T1000 (cell line): ENCODE measurements around the gene BCL2L13.
"Not testable (repeated sequence)": the region's sequence is repeated elsewhere in the genome, so short reads cannot be mapped to it uniquely, and the experiment has no call there.

Experiments used
- DNase-seq: peaks from one replicate; lab custom pipeline; 2025; ENCODE audit warnings: mixed read lengths; lab: John Stamatoyannopoulos, UW

Gene BCL2L13

DNA sequence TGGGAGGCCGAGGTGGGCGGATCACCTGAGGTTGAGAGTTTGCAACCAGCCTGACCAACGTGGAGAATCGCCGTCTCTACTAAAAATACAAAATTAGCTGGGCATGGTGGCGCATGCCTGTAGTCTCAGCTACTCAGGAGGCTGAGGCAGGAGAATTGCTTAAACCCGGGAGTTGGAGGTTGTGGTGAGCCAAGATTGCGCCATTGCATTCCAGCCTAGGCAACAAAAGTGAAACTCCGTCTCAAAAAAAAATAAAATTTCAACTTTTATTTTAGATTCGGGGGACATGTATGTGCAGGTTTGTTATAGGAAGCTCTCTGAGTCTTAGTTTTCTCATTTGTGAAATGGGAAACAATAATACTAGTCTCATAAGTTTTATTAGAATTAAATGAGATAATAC lies 58.6 kb downstream of the BCL2L13 start:
- not testable (repeated sequence) for DNase-seq

DNA sequence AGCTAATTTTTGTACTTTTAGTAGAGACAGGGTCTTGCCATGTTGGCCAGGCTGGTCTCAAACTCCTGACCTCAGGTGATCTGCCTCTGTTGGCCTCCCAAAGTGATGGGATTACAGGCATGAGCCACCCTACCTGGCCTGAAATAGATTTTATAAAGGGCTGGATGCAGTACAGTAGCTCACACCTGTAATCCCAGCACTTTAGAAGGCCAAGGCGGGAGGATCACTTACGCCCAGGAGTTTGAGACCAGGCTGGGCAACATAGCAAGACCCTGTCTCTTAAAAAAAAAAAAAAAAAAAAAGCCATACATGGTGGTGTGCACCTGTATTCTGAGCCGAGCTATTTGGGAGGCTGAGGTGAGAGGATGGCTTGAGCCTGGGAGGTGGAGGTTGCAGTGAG lies 59.7 kb downstream of the BCL2L13 start:
- not testable (repeated sequence) for DNase-seq

DNA sequence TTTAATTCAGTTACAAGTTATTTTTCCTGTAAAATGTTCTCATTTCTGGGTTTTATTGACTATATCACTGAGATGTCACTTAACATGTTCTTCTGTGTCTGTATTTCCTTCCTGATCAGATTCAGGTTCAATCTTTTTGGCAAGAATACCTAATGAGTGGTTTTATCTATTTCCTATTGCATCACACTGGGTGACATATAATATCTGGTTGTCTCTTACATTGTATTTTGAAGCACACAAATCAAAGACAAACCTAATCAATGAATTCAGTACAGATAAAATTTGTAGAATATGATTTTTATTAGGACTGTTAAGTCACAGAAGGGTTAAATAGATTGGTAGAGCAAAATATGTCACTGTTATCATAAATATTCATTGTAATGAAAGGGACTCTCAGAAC lies 60.4 kb downstream of the BCL2L13 start:
- no peak for DNase-seq

DNA sequence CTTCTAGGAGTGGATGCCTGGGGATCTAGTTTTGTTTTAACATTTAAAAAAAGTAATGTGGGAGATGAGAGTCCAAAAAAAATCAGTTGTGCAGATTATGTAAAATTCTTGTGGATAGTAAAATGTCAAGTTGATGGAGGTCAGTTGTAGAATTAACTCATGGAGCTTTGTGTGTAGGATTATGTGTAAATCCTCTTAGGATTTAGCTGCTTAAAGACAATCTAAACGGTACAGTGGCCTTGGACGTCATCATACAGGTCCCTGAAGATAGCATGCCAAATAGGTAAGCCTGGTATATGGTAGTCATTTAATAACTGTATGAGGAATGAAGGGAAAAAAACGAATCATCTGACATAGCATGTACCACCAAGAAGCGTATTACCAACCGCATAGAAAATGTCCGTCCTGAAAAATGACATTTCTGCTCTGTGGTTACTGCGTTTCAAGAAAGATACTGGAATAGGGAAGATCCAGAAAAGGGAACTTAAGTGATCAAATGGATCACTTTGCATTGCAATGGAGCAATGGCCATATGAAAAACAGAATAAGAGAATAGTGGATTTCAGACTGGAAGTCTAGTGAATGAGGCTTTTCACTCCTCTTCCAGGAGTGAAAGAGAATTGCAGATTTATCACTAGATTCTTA lies 61.3 kb downstream of the BCL2L13 start:
- DNase-seq = no peak

DNA sequence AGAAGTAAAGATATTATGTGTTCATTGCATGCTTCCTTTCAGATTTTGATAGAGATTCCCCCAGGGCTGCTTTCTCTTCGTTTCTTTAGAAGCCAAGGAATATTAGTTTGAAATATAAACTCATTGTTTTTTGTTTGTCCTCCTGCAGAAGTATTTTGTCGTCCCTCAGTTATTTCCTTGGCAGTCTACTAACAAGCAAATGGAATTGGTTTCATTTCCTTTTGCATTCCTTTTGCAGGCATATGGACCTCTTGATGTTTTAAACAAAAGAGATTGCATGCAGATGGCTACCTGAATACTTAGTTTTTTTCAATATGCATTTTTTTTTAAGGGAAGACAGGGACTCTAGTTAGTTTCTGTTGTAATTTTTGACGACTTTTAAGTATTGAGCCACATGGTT lies 62.2 kb downstream of the BCL2L13 start:
- DNase-seq = no peak

DNA sequence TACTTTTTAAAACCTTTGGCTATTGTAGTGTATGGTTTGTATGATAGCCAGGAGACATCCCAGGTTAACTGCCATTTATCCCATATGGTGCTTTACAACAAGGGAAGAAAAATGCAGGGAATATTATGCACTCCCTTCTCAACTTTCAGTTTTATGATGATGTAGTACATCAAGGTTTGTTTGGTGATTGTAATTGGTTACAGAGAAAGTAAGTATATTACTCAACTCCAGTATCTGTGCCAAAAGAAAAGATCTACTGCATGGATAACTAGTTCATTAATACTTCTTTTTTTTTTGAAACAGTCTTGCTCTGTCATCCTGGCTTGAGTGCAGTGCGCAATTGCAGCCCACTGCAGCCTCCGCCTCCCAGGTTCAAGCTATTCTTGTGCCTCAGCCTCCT lies 65.3 kb downstream of the BCL2L13 start:
- DNase-seq = no peak

DNA sequence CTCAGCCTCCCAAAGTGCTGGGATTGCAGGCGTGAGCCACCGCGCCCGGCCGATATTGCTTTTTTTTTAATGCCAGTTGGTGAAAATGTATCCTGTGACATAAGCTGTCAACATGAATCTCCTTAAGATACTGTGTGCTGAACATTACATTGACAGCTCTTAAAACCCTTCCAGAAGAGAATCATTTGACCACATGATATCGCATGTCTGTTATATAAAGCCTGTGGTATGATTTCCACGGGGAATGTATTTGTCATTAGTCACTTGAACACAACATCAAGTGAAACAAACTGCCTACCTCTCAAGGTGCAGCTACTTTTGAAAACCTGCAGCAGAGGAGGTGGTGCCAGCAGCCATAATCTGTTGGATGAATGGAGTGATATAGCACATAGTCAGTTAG lies 67.0 kb downstream of the BCL2L13 start:
- DNase-seq = no peak

DNA sequence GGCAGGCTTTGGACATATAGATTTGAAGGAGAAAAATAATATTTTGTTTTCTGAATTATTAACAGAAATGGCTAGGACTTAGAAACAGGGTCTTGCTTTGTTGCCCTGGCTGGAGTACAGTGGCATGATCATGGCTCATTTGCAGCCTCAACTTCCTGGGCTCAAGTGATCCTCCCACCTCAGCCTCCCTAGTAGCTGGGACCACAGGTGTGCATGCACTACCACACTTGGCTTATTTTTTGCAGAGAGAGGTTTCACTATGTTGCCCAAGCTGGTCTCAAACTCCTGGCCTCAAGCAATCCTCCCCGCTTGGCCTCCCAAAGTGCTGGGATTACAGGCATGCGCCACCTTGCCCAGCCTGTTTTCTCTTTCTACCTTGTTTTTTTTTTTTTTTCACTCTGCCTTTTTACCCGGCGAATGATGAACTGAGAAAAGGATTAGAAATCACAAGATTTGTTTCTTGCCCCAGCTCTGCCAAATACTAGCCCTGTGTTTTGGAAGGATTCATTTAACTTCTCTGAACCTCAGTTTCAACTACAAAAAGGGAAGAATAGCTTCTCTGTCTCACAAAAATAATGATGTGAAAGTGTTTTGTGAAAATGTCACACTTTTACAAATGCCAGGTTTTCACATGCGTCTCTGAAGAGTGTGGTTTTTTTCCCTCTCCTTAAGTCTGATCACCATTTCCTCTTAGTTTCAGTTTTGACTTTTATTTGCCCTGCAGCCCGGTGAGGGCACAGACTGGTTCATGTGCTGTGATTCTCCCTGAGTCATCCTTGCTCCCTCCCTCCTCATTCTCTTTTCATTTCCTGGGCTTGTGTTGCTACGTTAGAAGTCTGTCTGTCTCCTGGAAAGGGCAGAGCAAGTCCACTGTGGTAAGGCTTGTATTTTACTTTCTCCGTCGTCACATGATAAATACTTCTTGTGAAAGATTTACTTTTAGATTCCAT lies 67.7 kb downstream of the BCL2L13 start:
- peak; percentile 48 for DNase-seq

DNA sequence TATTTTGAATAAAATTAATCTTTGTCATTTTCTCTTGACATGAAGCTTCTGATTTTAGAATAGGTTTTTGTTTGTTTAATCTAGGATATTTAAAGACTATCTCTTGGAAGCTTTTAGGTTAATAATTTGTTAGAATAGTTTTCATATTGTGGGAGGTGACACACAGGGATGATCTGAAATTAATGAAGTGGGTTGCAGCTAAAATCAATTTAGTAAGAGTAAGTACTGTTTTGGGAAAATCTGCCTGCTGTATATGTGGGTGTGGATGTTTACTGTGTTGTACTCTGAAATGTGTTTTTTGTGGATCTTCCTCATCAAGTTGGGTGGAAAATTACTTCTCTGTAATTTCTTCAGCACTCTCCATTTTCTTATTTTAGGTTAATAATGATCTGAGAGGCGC lies 68.4 kb downstream of the BCL2L13 start:
- DNase-seq = no peak

DNA sequence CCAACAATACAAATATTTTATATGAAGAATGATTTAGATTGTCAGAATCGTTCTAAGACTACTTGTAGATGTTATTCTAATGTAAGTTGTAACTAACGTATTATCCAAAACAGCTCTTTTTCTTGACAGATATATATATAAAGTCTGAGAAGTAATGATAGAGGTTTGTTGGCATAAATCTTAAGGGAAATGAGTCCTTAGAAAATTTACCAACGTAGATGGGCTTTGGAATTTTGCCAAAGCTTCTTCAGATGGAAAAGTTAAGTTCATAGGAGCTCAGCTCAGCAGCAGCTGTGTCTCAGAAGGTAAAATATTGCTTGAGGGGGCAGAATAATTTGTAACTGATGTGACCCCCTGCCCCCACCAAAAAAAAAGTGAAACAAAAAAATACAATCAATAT lies 69.0 kb downstream of the BCL2L13 start:
- no peak for DNase-seq

DNA sequence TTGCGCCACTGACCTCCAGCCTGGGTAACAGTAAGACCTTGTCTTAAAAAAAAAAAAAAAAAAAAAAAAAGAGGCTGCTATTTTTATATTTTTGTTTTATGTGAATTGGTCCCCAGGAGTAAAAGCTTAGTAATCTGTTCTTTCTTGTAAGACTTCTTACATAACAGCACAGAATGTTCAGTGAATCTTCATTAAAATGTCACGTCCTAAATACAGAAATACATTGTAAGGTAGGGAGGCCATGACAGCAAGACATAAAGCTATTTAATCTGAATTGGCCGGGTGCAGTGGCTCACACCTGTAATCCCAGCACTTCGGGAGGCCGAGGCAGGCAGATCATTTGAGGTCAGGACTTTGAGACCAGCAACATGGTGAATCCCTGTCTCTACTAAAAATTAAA lies 71.5 kb downstream of the BCL2L13 start:
- no peak for DNase-seq

DNA sequence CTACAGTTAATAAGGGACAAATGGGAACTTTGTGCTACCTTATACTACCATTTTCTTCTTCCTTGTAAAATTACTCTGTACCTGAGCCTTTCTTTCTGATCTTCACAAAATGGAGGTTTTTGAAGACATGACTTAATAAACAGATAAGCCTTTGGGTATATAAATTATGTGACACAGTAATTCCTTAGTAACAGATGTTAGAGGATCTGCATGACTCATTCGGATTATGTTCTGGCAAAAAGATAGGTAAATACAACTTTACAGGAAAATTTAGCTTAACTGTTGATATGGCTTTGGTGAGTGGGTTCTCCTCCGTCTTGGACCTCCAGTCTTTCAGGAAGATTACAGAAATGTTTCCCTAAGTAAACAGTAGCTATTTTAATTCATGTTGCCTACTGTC lies 73.9 kb downstream of the BCL2L13 start:
- DNase-seq = no peak

DNA sequence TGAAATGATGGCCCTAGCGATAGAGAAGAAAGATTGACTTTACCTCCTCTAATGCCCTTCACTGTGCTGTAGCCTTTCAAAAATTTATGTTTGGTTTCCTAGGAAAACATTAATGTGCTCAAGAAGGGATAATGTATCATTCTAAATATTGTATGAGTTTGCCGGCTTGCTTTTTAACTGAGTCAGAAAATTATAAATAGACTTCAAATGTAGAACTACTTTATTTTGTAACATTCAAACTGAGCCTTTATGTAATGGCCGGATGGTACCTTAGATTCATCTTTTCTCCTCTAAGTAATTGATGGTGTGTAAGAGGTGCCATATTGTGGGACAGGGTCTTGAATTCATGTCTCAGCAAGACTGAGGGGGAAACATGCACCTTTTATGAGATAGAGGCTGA lies 78.0 kb downstream of the BCL2L13 start:
- DNase-seq = no peak

DNA sequence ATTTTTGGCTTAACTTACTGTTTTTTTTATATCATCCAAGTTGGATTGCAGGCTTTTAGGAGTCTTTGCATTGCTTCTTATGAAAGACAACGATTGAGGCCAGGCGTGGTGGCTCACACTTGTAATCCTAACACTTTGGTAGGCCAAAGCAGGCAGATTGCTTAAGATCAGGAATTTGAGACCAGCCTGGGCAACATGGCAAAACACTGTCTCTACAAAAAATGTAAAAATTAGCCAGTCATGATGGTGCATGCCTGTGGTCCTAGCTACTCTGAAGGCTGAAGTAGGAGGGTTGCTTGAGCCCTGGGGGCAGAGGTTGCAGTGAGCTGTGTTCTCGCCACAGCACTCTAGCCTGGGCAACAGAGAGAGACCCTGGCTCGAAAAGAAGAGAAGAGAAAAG lies 79.2 kb downstream of the BCL2L13 start:
- no peak for DNase-seq

DNA sequence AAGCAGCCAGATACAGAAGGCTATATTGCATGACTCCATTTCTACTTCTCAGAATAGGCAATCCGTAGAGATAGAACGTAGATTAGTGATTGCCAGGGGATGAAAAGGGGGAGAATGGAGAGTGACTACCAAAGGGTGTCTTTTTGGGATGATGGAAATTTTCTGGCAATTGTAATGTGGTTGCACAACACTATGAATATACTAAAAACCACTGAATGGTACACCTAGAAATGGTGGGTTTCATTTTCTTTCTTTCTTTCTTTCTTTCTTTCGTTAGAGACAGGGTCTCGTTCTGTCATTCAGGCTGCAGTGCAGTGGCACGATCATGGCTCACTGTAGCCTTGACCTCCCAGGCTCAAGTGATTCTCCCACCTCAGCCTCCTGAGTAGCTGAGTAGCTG lies 81.4 kb downstream of the BCL2L13 start:
- no peak for DNase-seq

DNA sequence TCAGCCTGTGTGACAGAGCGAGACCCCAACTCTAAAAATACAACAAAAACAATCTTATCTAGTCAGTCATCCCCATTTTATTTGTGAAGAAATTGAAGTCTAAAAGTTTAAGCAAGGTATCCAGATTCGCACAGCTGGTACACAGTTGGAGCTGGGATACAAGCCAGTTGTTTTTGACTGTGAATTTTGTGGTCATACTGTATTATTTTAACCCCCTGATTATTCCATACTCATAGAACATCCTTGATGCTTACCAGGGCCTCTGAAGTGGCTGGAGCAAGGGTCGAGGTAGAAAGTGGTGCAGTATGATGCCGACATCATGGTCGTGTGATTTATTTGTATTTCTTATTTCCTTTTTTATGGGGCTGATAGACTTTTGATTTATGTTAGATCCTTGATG lies 85.7 kb downstream of the BCL2L13 start:
- DNase-seq = no peak

DNA sequence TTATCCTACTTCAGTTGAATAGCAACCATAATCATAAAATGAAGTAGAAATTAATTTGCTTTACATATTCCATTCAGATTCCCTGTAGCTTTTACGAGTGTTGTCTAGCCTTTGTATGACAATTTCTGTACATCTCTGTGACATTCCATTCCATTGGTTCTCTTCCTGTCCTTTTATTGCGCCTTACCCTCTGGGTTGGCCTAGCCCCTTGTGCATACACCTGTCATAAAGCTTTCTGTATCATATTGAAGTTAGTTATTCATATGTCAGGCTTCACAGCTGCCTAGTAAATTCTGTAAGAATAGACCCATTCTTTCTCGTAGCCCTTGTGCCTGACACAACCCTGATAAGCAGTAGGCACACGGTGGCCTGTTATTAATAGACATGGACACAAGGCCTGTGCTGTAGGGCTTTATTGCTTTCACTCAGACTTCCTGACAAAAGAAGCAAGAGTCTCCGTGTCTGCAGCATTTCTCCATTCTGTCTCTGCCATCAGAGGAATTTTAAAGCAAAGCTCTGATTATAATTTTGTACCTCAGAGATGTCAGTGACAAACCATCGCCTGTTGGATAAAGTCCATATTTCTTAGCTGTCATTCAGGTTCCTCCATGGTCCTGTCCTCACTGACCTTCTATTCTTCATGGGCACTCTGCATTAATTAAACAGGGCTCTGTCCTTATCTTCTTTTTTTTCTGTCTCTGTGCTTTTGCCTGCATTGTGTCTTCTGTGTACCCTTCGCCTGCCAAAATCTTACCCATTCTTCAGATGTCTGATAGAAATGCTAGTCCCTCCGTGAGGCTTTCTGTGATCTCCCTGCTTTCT lies 86.3 kb downstream of the BCL2L13 start:
- no peak for DNase-seq

DNA sequence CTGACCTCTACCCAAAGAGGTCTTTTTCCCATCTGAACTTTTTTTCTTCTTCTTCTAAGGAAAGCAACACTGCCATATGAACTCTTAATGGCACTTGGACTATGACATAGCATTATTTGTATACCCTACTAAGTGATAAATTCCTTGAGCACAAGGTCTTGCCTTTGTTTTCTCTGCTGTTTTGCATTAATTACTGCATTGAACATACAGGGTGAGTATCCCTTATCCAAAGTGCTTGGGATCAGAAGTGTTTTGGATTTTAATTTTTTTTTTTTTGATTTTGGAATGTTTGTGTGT lies 86.9 kb downstream of the BCL2L13 start:
- DNase-seq = no peak

DNA sequence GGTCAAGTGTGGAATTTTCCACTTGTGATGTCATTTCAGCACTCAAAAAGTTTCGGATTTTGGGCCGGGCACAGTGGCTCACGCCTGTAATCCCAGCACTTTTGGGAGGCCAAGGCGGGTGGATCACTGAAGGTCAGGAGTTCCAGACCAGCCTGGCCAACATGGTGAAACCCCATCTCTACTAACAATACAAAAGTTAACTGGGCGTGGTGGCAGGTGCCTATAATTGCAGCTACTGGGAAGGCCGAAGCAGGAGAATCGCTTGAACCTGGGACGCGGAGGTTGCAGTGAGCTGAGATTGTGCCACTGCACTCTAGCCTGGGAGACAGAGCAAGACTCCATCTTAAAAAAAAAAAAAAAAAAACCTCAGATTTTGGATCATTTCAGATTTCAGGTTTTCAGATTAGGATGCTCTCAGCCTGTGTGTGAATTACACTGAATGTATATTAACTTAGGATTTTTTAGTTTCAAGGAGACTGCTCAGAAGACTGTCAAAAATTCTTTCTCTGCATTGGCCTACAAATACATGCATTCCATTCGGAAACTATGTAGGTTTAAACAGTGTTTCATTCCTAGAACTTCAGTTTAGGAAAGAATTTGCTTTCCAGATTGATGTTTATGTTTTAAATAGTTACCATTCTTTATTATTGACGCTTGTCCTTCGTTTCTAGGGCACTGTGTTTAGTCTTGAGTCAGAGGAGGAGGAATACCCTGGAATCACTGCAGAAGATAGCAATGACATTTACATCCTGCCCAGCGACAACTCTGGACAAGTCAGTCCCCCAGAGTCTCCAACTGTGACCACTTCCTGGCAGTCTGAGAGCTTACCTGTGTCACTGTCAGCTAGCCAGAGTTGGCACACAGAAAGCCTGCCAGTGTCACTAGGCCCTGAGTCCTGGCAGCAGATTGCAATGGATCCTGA lies 87.7 kb downstream of the BCL2L13 start:
- DNase-seq = no peak

DNA sequence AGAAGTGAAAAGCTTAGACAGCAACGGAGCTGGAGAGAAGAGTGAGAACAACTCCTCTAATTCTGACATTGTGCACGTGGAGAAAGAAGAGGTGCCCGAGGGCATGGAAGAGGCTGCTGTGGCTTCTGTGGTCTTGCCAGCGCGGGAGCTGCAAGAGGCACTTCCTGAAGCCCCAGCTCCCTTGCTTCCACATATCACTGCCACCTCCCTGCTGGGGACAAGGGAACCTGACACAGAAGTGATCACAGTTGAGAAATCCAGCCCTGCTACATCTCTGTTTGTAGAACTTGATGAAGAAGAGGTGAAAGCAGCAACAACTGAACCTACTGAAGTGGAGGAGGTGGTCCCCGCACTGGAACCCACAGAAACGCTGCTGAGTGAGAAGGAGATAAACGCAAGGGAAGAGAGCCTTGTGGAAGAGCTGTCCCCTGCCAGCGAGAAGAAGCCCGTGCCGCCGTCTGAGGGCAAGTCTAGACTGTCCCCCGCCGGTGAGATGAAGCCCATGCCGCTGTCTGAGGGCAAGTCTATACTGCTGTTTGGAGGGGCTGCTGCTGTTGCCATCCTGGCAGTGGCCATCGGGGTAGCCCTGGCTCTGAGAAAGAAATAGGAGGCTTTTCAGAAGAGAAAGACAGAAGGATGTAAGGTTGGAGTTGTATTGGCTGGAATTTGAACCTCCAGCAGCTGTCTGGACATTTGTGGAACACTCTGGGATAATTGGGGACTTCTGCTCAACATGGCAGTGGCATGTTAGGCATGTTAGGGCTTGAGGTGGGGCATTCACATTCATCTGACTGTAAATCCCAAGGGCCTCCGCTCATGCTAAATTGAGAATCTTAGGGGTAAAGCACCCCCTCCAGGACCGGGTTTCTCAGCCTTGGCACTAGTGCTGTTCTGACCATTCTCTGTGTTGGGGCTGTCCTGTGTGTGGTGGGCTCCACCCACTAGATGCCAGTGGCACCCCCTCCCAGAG lies 88.7 kb downstream of the BCL2L13 start:
- DNase-seq = no peak

DNA sequence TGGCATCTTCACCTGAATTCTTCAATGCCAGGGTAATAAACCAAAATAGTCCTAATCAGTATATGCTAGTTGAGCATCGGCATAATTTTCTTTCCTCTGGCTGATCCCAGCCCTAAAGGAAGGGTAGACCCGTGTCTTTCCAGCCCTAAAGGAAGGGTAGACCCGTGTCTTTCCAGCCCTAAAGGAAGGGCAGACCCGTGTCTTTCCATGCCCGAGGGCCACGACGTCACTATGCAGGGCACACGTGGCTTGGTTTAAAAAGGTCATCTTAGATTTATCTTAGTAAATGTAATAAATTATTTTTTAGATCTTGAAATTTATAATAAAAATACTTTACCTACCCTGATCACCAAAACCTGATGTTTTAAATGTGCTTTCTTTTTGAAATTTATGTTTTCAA lies 90.2 kb downstream of the BCL2L13 start:
- no peak for DNase-seq
